Natural killer cell (primary cell): ENCODE results near the gene P3H2. TPM values are rescaled to one million over a fixed set of nuclear protein-coding genes. Genes with fewer than 3 reads are reported as not detected.

Source experiments
- ATAC-seq, 3 donors: fragments of 150-1000 bp in 2 of 3; fragments of 200-7000 bp in 1 of 3; cut with Tn5 transposase; 1 replicate in 1 of 3; 2 replicates in 2 of 3; pipeline ENCODE4 v1.10.0; 2021; ENCODE audit warnings: mild to moderate bottlenecking in 2 of 3, moderate library complexity in 2 of 3
- DNase-seq, 2 donors: peaks; one replicate each; pipeline versions ENCODE4 v3.0.0 to v3.0.0-alpha.2; 2013 to 2021; ENCODE audit warnings: mixed read lengths in 1 of 2
- H3K27ac ChIP-seq: one replicate; pipeline ENCODE4 v1.5.1; 2013; ENCODE audit warnings: mild to moderate bottlenecking, low read length
- H3K27me3 ChIP-seq: one replicate; pipeline ENCODE4 v1.6.1; 2013; ENCODE audit warnings: low read length; ENCODE audit not compliant: control insufficient read depth, insufficient read depth
- H3K36me3 ChIP-seq: one replicate; pipeline ENCODE4 v1.6.1; 2013; ENCODE audit warnings: low read length; ENCODE audit not compliant: control insufficient read depth, insufficient read depth
- H3K4me1 ChIP-seq: one replicate; pipeline ENCODE4 v1.6.1; 2013; ENCODE audit warnings: low read length; ENCODE audit not compliant: control insufficient read depth, insufficient read depth
- H3K4me3 ChIP-seq: one replicate; pipeline ENCODE4 v1.5.1; 2013; ENCODE audit warnings: low read length
- H3K9me3 ChIP-seq: one replicate; pipeline ENCODE4 v1.6.1; 2013; ENCODE audit warnings: low read length; ENCODE audit not compliant: control insufficient read depth, insufficient read depth
- H3K27ac Mint-ChIP-seq, 2 donors: one replicate each; pipeline ENCODE4 v1.8.0; 2022; ENCODE audit warnings: mild to moderate bottlenecking in 2 of 2, mixed read lengths in 2 of 2, moderate library complexity in 1 of 2
- H3K27me3 Mint-ChIP-seq, 2 donors: one replicate each; pipeline ENCODE4 v1.8.0; 2022; ENCODE audit warnings: low read depth in 2 of 2, mixed read lengths in 2 of 2
- H3K36me3 Mint-ChIP-seq: one replicate; pipeline ENCODE4 v1.8.0; 2022; ENCODE audit warnings: mixed read lengths
- H3K4me1 Mint-ChIP-seq, 2 donors: one replicate each; pipeline ENCODE4 v1.8.0; 2022; ENCODE audit warnings: mixed read lengths in 2 of 2
- H3K4me3 Mint-ChIP-seq: one replicate; pipeline ENCODE4 v1.8.0; 2022; ENCODE audit warnings: mild to moderate bottlenecking, moderate library complexity, mixed read lengths
- H3K9me3 Mint-ChIP-seq, 2 donors: one replicate each; pipeline ENCODE4 v1.8.0; 2022; ENCODE audit warnings: mixed read lengths in 2 of 2
- CTCF ChIP-seq: fragments of 200-600 bp; IDR thresholded peaks from one replicate; pipeline ENCODE4 v1.8.0; 2022; ENCODE audit warnings: antibody characterized with exemption
- whole genome bisulfite sequencing: methylation state at CpG from one replicate; pipeline ENCODE4 v1.1.7; 2013; ENCODE audit warnings: missing lambda C conversion rate; ENCODE audit not compliant: insufficient coverage; 5-methylcytosine and 5-hydroxymethylcytosine counted together
- intact Hi-C: fragments of 100-400 bp; cut with micrococcal nuclease; formaldehyde crosslinking; loops from one replicate; pipeline ENCODE4 v1.14.2; 2022
- total RNA-seq, 4 donors: library from RNA; stranded (reverse); fragments of 120-200 nt in 1 of 4; gene quantifications; one replicate each; pipeline versions ENCODE4 v1.2.3 to v1.2.4, GENCODE V29; 2013 to 2022

The P3H2 gene
- total RNA-seq, 3 donors from 2014 or later (not counting 1 experiment from before 2014, with no cell fraction given): 0.43 to 1.0 (median 0.64) TPM

- no peaks in the 10 kb centered on the region for H3K9me3 Mint-ChIP-seq
- intact Hi-C loops: no loop called here
- H3K4me1 Mint-ChIP-seq: no peaks in the 10 kb centered on the region
- Histone ChIP-seq H3K36me3 (no peaks in the 10 kb centered on the region), H3K9me3 (no peaks in the 10 kb centered on the region), H3K4me1 (no peaks in the 10 kb centered on the region), H3K27me3 (no peaks in the 10 kb centered on the region), H3K4me3 (no peak overlapping the region), H3K27ac (no peak overlapping the region)
- 94% methylated on average over 3 of the region's 4 CpGs for WGBS
- ATAC-seq (no peak), DNase-seq (no peak)
- no peak overlapping the region for H3K27ac Mint-ChIP-seq
- TF ChIP-seq CTCF: no peak
- H3K4me3 Mint-ChIP-seq: no peak overlapping the region
- no peaks in the 10 kb centered on the region for H3K36me3 Mint-ChIP-seq
- no peaks in the 10 kb centered on the region for H3K27me3 Mint-ChIP-seq
Observed at GRCh38 chr3:190055773-190056172, 64.9 kb downstream of the P3H2 start.

- no peak for ATAC-seq
Observed at GRCh38 chr3:190053919-190054672, 66.6 kb downstream of the P3H2 start.

GRCh38 chr3:190051641-190052040 is 69.1 kb downstream of the P3H2 start:
- H3K36me3 ChIP-seq: no peaks in the 10 kb centered on the region
- peaks cover 3% of the 10 kb centered on the region for H3K27me3 ChIP-seq
- 88% methylated on average over 1 of the region's 2 CpGs for WGBS
- no peak overlapping the region for H3K4me3 ChIP-seq
- H3K9me3 Mint-ChIP-seq: peaks cover 0 to 2% of the 10 kb centered on the region in 2 donors
- TF ChIP-seq CTCF: no peak
- H3K36me3 Mint-ChIP-seq: no peaks in the 10 kb centered on the region
- H3K27ac Mint-ChIP-seq: no peak overlapping the region
- intact Hi-C loops: no loop called here
- no peaks in the 10 kb centered on the region for H3K9me3 ChIP-seq
- H3K27me3 Mint-ChIP-seq: no peaks in the 10 kb centered on the region
- H3K4me3 Mint-ChIP-seq: no peak overlapping the region
- DNase-seq (no peak), ATAC-seq (no peak)
- no peaks in the 10 kb centered on the region for H3K4me1 ChIP-seq
- no peak overlapping the region for H3K27ac ChIP-seq
- no peaks in the 10 kb centered on the region for H3K4me1 Mint-ChIP-seq

More at GRCh38 chr3:190053919-190054672, 66.6 kb downstream of the P3H2 start:
- Histone ChIP-seq H3K36me3 (no peaks in the 10 kb centered on the region), H3K4me1 (no peaks in the 10 kb centered on the region), H3K4me3 (no peak overlapping the region), H3K27ac (no peak overlapping the region), H3K27me3 (no peaks in the 10 kb centered on the region), H3K9me3 (no peaks in the 10 kb centered on the region)
- Mint-ChIP-seq H3K36me3 (no peaks in the 10 kb centered on the region), H3K4me1 (no peaks in the 10 kb centered on the region), H3K4me3 (no peak overlapping the region), H3K27ac (no peak overlapping the region), H3K9me3 (no peaks in the 10 kb centered on the region), H3K27me3 (no peaks in the 10 kb centered on the region)
- DNase-seq: no peak
- 90% methylated on average over 4 of the region's 4 CpGs for WGBS
- intact Hi-C loops: no loop called here
- no peak for TF ChIP-seq CTCF

GRCh38 chr3:190048932-190049441 is 71.7 kb downstream of the P3H2 start:
- intact Hi-C loops: no loop called here
- ATAC-seq (no peak), DNase-seq (no peak)
- WGBS: 26% methylated on average over 8 of the region's 9 CpGs
- peaks cover 3 to 5% of the 10 kb centered on the region in 2 donors for H3K9me3 Mint-ChIP-seq
- H3K36me3 Mint-ChIP-seq: no peaks in the 10 kb centered on the region
- no peaks in the 10 kb centered on the region for H3K27me3 Mint-ChIP-seq
- no peak overlapping the region for H3K4me3 Mint-ChIP-seq
- Histone ChIP-seq H3K4me1 (no peaks in the 10 kb centered on the region), H3K36me3 (no peaks in the 10 kb centered on the region), H3K4me3 (no peak overlapping the region), H3K27ac (no peak overlapping the region), H3K9me3 (no peaks in the 10 kb centered on the region), H3K27me3 (peaks cover 3% of the 10 kb centered on the region)
- no peak for TF ChIP-seq CTCF
- no peak overlapping the region for H3K27ac Mint-ChIP-seq
- no peaks in the 10 kb centered on the region for H3K4me1 Mint-ChIP-seq
